Jurkat, Clone E6-1 (cell line): ENCODE data around the gene SYT14.
"Not testable (repeated sequence)": the region's sequence is repeated elsewhere in the genome, so short reads cannot be mapped to it uniquely, and the experiment has no call there.

Experiments used
- DNase-seq: peaks from one replicate; pipeline ENCODE4 v3.0.0-alpha.2; 2011; ENCODE audit warnings: low read depth, low spot score
- H3K4me3 ChIP-seq: 2 replicates; pipeline ENCODE4 v1.5.1; 2011; ENCODE audit warnings: mild to moderate bottlenecking, low read length, control low read depth, moderate library complexity

Gene SYT14

GRCh38 chr1:210003501-210003900 lies 65.5 kb downstream of the SYT14 start:
- no peak for DNase-seq
- H3K4me3 ChIP-seq: no peak overlapping the region

GRCh38 chr1:210010161-210010560 lies 72.1 kb downstream of the SYT14 start:
- H3K4me3 ChIP-seq: no peak overlapping the region
- no peak for DNase-seq

GRCh38 chr1:210021145-210021860 lies 83.3 kb downstream of the SYT14 start:
- DNase-seq: no peak
- no peak overlapping the region for H3K4me3 ChIP-seq

GRCh38 chr1:210022044-210022443 lies 84.0 kb downstream of the SYT14 start:
- DNase-seq: no peak
- no peak overlapping the region for H3K4me3 ChIP-seq

GRCh38 chr1:210024282-210024681 lies 86.3 kb downstream of the SYT14 start:
- no peak for DNase-seq
- H3K4me3 ChIP-seq: no peak overlapping the region

- DNase-seq: no peak
- H3K4me3 ChIP-seq: no peak overlapping the region
Observed at GRCh38 chr1:210024996-210025395, 87.0 kb downstream of the SYT14 start.

- no peak for DNase-seq
- H3K4me3 ChIP-seq: no peak overlapping the region
Observed at GRCh38 chr1:210025870-210026269, 87.9 kb downstream of the SYT14 start.

GRCh38 chr1:210027994-210028393 lies 90.0 kb downstream of the SYT14 start:
- no peak for DNase-seq
- H3K4me3 ChIP-seq: no peak overlapping the region

- H3K4me3 ChIP-seq: no peak overlapping the region
- no peak for DNase-seq
Observed at GRCh38 chr1:210031473-210031872, 93.5 kb downstream of the SYT14 start.

GRCh38 chr1:210043058-210043457 lies 105.0 kb downstream of the SYT14 start:
- no peak overlapping the region for H3K4me3 ChIP-seq
- DNase-seq: no peak

- H3K4me3 ChIP-seq: no peak overlapping the region
- no peak for DNase-seq
Observed at GRCh38 chr1:210049616-210050015, 111.6 kb downstream of the SYT14 start.

- DNase-seq, H3K4me3 ChIP-seq: not testable (repeated sequence)
Observed at GRCh38 chr1:210050491-210050890, 112.5 kb downstream of the SYT14 start.

GRCh38 chr1:210053126-210053525 lies 115.1 kb downstream of the SYT14 start:
- H3K4me3 ChIP-seq: no peak overlapping the region
- no peak for DNase-seq

GRCh38 chr1:210057593-210057992 lies 119.6 kb downstream of the SYT14 start:
- DNase-seq: no peak
- no peak overlapping the region for H3K4me3 ChIP-seq

- DNase-seq: no peak
- no peak overlapping the region for H3K4me3 ChIP-seq
Observed at GRCh38 chr1:210061992-210062391, 124.0 kb downstream of the SYT14 start.

- H3K4me3 ChIP-seq: no peak overlapping the region
- DNase-seq: no peak
Observed at GRCh38 chr1:210070531-210070930, 132.5 kb downstream of the SYT14 start.

- no peak overlapping the region for H3K4me3 ChIP-seq
- no peak for DNase-seq
Observed at GRCh38 chr1:210072129-210072528, 134.1 kb downstream of the SYT14 start.

GRCh38 chr1:210072896-210073504 lies 135.0 kb downstream of the SYT14 start:
- H3K4me3 ChIP-seq: no peak overlapping the region
- no peak for DNase-seq

- H3K4me3 ChIP-seq: no peak overlapping the region
- DNase-seq: no peak
Observed at GRCh38 chr1:210074904-210075303, 136.9 kb downstream of the SYT14 start.

GRCh38 chr1:210076620-210077019 lies 138.6 kb downstream of the SYT14 start:
- DNase-seq: no peak
- no peak overlapping the region for H3K4me3 ChIP-seq

- no peak overlapping the region for H3K4me3 ChIP-seq
- DNase-seq: no peak
Observed at GRCh38 chr1:210081494-210081893, 143.5 kb downstream of the SYT14 start.
